ENCODE measurements around the gene SMIM35. TPM values are rescaled to one million over a fixed set of nuclear protein-coding genes. Genes with fewer than 3 reads are reported as not detected.

The SMIM35 gene
- total and polyA plus RNA-seq, 2 donors (not counting 3 experiments of a cell fraction or from before 2014, with no cell fraction given): not detected

GRCh38 chr11:118042141-118042540 lies 44.6 kb downstream of the SMIM35 start:
- Histone ChIP-seq H3K27me3 (ENCODE audit: control insufficient read depth in 2 of 2, insufficient read depth in 2 of 2, low read length in 2 of 2) (peaks cover 11 to 19% of the 10 kb centered on the region in 2 experiments), H3K9ac (replicated peaks; ENCODE audit: extremely low read depth, insufficient read depth, low read length) (no peak overlapping the region), H4K20me1 (replicated peaks; ENCODE audit: control insufficient read depth, extremely low read depth, insufficient read depth, low read length) (no peaks in the 10 kb centered on the region), H3K4me3 (replicated peaks in 1 of 3; ENCODE audit: insufficient read depth in 1 of 3, low read depth in 1 of 3, low read length in 3 of 3) (no peak overlapping the region), H3K27ac (ENCODE audit: insufficient read depth, low read depth, low read length) (no peak overlapping the region), H3K36me3 (ENCODE audit: control insufficient read depth in 2 of 2, extremely low read depth in 1 of 2, insufficient read depth in 2 of 2, low read length in 2 of 2) (no peaks in the 10 kb centered on the region), H3K79me2 (ENCODE audit: control insufficient read depth, insufficient read depth, low read length) (no peaks in the 10 kb centered on the region), H2AFZ (ENCODE audit: low read depth, low read length) (no peak overlapping the region), H3K4me1 (ENCODE audit: control insufficient read depth, extremely low read depth, insufficient read depth, low read length) (no peaks in the 10 kb centered on the region), H3K9me1 (replicated peaks; ENCODE audit: control insufficient read depth, extremely low read depth, insufficient read depth, low read length) (no peaks in the 10 kb centered on the region), H3K4me2 (ENCODE audit: insufficient read depth, low read length) (no peak overlapping the region), H3K9me3 (replicated peaks; ENCODE audit: control insufficient read depth, insufficient read depth, low read length) (no peaks in the 10 kb centered on the region)
- no TSS peak for BruUV-seq (replicated peaks)
- POLR2A ChIA-PET: no interaction called here
- CTCF ChIA-PET: interaction anchor here (0.6 to 1.8 kb wide), 3 partner anchors 11 to 1487 kb away, joined by 3 to 7 read pairs (median 5); no protein-coding TSS in a partner anchor
- dilution Hi-C loops (cut with MboI; ENCODE audit: extremely low pct_ligation_motif_present, low sequenced_read_pairs): no loop called here
- DNase-seq (ENCODE audit: low read depth, low spot score) (no peak), FAIRE-seq (no peak)
- intact Hi-C loops (cut with micrococcal nuclease): no loop called here
- no peak for TF ChIP-seq POLR2AphosphoS5 (IDR thresholded peaks at IDR 0.05; ENCODE audit: insufficient read depth, low read depth, low read length)
- no peak for TF ChIP-seq FOS (IDR thresholded peaks at IDR 0.05; ENCODE audit: borderline replicate concordance, insufficient read depth, low read length)
- TF ChIP-seq, protein P1, sequence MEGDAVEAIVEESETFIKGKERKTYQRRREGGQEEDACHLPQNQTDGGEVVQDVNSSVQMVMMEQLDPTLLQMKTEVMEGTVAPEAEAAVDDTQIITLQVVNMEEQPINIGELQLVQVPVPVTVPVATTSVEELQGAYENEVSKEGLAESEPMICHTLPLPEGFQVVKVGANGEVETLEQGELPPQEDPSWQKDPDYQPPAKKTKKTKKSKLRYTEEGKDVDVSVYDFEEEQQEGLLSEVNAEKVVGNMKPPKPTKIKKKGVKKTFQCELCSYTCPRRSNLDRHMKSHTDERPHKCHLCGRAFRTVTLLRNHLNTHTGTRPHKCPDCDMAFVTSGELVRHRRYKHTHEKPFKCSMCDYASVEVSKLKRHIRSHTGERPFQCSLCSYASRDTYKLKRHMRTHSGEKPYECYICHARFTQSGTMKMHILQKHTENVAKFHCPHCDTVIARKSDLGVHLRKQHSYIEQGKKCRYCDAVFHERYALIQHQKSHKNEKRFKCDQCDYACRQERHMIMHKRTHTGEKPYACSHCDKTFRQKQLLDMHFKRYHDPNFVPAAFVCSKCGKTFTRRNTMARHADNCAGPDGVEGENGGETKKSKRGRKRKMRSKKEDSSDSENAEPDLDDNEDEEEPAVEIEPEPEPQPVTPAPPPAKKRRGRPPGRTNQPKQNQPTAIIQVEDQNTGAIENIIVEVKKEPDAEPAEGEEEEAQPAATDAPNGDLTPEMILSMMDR (IDR thresholded peaks at IDR 0.05; ENCODE audit: extremely low read depth in 1 of 2, insufficient read depth in 1 of 2, low read depth in 1 of 2, low read length in 2 of 2): no peak
- no peak for TF ChIP-seq MAX (IDR thresholded peaks at IDR 0.05; ENCODE audit: insufficient read depth, insufficient read length)
- no peak for TF ChIP-seq JUN (IDR thresholded peaks at IDR 0.05; ENCODE audit: borderline replicate concordance, insufficient read depth, insufficient read length, low read depth)
- TF ChIP-seq EZH2 (IDR thresholded peaks at IDR 0.05; ENCODE audit: borderline replicate concordance, low read depth, low read length, severe bottlenecking): no peak
- TF ChIP-seq POLR2A (IDR thresholded peaks at IDR 0.05; ENCODE audit: low read depth, low read length): no peak
- no peak for TF ChIP-seq MYC (IDR thresholded peaks at IDR 0.05; ENCODE audit: low read depth, low read length)
- TF ChIP-seq GATA2 (IDR thresholded peaks at IDR 0.05; ENCODE audit: insufficient read depth, insufficient read length, low read depth, low read length): no peak

All from endothelial cell of umbilical vein (primary cell).